Fibroblast of gingiva (primary cell): Measurements from ENCODE around the gene HSPA2.
"Not testable (repeated sequence)": the region's sequence is repeated elsewhere in the genome, so short reads cannot be mapped to it uniquely, and the experiment has no call there.

Experiments used
- DNase-seq: peaks from one replicate; pipeline ENCODE4 v3.0.0-alpha.2; 2011; ENCODE audit warnings: low read depth

Gene HSPA2

DNA sequence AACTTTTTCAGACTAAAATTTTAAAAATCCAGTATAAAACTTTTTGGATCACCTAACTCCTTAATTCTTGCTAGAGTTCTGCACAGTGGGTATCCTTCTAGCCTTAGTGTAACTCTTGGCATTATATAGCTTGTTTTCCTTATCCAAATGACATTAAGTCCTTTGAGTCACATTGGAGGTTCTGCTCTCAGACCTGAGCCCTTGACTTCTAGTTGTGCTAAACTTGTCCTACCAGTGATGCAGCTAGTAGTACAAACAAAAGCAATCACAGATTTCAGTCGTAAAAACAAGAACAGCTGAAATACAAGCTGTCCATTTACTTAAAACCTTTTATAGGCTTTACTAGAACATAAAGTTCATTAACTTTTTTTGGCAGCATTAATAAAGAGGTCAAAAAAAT lies 25.5 kb upstream of the HSPA2 start:
- no peak for DNase-seq

DNA sequence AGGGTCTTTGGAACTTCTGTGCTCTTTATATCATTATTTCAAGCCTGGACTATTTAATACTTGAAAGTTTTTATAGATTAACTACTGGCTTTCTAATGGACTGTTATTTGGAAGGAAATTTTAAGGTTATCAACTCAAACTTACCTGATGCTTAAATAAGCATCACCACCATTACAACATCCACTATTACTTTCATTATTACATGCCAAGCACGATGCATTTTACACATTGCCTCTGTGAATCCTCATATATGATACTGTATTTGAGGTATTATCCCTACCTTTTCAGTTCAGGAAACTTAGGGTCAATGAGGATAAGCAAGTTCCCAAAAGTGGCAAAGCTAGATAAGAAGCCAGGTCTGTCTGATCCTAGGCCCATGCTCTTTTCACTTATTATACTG lies 23.6 kb upstream of the HSPA2 start:
- no peak for DNase-seq

DNA sequence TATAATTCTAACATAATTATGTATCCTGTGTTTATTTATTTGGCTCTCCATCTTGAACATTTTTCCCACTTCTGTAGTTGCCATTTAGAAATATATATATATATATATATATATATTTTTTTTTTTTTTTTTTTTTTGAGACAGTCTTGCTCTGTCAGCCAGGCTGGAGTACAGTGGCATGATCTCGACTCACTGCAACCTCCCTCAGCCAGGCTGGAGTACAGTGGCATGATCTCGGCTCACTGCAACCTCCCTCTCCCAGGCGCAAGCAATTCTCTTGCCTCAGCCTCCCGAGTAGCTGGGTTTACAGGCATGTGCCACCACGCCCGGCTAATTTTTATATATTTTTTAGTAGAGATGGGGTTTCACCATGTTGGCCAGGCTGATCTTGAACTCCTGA lies 22.9 kb upstream of the HSPA2 start:
- DNase-seq, result not testable (repeated sequence)

DNA sequence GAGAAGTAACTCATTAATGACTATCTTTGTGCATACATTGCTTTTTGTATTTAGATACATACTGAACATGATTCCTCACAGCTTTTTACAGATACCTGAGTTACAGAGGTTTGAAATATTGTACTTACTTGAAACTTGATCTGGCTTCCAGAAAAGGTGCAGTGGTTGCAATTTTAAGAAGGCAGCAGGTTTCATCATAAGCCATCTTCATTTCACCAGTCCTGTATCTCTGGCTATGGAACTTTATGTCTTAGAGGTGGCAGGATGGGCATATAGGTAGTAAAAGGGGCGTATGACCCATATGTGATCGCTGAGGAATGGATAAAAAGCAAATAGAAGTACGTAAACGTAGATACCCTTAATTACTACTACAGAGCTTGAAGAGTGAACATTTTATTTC lies 22.3 kb upstream of the HSPA2 start:
- DNase-seq, result no peak

DNA sequence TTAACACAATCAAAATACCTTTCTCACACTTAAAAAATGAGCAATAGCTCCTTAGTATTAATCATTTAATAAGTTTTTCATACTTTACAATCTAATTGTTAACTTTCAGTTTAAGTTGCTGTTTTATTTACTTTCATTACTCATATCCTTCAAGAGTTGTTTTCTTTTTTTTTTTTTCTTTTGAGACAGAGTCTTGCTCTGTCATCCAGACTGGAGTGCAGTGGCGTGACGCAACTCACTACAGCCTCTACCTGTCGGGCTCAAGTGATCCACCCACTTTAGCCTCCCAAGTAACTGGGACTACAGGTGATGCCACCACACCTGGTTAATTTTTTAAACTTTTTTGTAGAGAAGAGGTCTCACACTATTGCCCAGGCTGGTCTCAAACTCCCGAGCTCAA lies 19.8 kb upstream of the HSPA2 start:
- DNase-seq, result no peak

DNA sequence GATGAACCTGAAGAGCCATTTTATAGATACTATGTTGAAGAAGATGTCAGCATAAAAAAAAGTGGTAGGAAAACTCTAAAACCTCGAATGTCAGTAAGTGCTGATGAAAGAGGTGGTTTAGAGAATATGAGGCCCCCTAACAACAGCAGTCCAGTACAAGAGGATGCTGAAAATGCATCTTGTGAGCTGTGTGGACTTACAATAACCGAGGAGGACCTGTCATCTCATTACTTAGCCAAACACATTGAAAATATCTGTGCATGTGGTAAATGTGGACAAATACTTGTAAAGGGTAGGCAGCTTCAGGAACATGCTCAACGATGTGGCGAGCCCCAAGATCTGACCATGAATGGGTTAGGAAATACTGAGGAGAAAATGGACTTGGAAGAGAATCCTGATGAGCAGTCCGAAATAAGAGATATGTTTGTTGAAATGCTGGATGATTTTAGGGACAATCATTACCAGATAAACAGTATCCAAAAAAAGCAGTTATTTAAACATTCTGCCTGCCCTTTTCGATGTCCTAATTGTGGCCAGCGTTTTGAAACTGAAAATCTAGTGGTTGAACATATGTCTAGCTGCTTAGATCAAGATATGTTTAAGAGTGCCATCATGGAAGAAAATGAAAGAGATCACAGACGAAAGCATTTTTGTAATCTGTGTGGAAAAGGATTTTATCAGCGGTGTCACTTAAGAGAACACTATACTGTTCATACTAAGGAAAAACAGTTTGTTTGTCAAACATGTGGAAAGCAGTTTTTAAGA lies 17.8 kb upstream of the HSPA2 start:
- DNase-seq, result no peak

DNA sequence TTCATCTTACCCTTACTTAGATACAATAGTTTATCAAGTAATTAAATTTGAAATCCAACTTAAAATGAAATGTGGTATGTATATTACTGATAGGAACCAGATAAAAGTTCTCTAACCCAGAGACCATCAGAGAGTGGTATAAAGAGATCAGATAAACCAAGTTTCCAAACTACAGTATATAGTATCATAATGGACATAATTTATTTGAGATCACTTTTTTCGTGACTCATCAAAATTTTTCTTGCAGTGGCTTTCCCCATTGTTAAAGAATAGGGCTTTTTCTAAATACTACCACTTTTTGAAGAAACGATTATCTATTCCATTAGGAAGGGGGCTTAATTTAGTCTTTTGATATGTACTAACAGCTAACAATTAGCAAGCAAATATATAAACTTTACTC lies 15.2 kb upstream of the HSPA2 start:
- no peak for DNase-seq

DNA sequence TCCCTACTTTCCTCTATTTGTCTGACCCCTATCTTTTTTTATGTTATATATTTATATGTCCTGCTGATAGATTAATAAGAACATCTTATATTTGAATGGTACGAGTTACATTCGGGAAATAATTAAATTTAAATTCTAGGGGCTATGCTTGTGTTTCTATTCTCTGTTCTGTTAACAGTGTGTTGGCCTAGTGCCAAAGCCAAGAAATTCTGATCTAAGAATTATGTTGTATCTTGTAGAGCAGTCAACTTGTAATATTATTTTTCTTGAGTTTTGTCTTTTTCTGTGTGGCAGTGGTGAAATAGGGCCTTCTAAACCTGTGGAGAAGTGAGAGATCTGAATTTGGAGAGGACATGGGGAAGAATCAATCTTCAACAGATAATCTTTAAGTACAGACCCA lies 9.0 kb upstream of the HSPA2 start:
- DNase-seq, result no peak

DNA sequence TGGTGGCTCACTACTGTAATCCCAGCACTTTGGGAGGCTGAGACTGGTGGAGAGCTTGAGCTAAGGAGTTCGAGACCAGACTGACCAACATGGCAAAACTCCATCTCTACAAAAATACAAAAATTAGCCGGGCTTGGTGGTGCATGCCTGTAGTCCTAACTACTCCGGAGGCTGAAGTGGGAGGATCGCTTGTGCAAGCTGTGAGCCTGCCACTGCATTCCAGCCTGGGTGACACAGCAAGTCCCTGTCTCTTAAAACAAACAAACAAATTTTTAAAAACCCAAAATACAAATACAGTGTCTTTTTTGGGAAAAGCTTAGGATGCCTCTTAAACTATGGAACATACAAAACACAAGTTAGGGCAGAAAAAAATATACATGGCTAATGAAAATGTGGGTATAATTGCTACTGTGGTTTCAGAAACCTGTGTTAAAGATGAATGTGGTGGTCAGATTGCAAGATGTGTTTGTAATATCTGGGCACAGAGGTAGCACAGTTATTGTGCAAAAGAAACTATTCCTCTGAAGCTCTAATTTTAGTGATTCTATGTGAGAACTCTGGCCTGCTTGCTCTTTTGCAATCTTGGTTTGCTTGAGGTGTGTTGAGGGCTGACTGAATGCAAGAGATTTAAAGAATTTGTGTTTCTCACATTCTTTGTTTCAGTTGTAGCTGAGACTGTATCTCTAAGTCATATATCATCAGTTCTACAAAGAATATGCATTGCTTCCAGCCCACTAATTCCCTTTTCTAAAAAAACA lies 3.9 kb upstream of the HSPA2 start:
- peak; percentile 56 for DNase-seq

DNA sequence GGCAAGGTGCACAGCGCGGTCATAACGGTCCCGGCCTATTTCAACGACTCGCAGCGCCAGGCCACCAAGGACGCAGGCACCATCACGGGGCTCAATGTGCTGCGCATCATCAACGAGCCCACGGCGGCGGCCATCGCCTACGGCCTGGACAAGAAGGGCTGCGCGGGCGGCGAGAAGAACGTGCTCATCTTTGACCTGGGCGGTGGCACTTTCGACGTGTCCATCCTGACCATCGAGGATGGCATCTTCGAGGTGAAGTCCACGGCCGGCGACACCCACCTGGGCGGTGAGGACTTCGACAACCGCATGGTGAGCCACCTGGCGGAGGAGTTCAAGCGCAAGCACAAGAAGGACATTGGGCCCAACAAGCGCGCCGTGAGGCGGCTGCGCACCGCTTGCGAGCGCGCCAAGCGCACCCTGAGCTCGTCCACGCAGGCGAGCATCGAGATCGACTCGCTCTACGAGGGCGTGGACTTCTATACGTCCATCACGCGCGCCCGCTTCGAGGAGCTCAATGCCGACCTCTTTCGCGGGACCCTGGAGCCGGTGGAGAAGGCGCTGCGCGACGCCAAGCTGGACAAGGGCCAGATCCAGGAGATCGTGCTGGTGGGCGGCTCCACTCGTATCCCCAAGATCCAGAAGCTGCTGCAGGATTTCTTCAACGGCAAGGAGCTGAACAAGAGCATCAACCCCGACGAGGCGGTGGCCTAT lies 875 bp downstream of the HSPA2 start:
- DNase-seq, result no peak

DNA sequence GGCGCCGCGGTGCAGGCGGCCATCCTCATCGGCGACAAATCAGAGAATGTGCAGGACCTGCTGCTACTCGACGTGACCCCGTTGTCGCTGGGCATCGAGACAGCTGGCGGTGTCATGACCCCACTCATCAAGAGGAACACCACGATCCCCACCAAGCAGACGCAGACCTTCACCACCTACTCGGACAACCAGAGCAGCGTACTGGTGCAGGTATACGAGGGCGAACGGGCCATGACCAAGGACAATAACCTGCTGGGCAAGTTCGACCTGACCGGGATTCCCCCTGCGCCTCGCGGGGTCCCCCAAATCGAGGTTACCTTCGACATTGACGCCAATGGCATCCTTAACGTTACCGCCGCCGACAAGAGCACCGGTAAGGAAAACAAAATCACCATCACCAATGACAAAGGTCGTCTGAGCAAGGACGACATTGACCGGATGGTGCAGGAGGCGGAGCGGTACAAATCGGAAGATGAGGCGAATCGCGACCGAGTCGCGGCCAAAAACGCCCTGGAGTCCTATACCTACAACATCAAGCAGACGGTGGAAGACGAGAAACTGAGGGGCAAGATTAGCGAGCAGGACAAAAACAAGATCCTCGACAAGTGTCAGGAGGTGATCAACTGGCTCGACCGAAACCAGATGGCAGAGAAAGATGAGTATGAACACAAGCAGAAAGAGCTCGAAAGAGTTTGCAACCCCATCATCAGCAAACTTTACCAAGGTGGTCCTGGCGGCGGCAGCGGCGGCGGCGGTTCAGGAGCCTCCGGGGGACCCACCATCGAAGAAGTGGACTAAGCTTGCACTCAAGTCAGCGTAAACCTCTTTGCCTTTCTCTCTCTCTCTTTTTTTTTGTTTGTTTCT lies 1.7 kb downstream of the HSPA2 start:
- DNase-seq, result no peak

DNA sequence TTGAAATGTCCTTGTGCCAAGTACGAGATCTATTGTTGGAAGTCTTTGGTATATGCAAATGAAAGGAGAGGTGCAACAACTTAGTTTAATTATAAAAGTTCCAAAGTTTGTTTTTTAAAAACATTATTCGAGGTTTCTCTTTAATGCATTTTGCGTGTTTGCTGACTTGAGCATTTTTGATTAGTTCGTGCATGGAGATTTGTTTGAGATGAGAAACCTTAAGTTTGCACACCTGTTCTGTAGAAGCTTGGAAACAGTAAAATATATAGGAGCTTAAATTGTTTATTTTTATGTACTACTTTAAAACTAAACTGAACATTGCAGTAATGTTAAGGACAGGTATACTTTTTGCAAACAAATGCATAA lies 2.3 kb downstream of the HSPA2 start:
- DNase-seq, result no peak

DNA sequence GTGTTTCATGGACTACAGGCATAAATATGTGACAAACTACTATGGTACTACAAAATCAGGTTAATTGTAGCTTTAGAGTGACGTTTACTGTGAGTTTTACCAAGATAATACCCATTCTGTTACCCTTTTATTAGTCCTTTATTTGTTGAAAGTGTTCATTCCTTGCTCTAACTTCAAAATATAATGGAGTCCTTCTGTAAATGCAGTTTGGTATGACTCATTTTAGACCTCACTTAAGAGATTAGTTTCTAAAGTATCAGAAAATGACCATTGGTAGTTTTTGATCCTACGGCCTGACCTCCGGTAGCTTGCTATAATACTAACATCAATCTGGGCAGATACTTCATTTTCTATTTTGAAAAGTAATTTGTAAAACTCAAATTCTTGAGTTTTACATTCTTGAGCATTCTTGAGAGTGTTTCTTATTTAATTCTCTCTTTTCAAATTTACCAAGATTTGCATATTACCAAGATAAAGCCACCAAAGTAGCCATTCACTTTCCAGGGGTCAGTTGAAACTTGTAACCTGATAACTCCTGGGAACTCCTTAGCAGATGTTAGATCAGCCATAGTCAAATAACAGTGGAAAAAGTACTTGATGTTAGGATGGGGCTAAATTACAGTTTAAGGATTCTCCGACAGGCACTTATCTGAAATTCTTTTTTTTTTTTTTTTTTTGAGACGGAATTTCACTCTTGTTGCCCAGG lies 4.2 kb downstream of the HSPA2 start:
- DNase-seq, result no peak

DNA sequence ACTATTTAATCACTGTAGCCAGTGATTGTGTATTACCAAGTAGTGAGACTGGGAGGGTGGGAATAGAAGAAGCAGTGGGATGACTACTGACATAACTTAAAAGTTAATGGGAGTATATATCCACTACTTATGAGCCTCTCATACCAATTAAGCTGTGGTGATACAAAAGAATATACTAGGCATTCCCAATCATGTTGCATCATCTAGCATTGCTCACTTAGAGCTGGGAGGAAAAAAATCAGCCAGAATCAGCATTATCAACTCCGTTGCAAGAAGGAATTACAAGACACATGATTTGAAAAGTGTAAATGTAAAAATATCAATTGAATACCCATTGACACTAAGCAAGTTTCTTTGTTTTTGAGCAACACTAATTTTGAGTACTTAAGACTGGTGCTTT lies 8.5 kb downstream of the HSPA2 start:
- DNase-seq, result no peak

DNA sequence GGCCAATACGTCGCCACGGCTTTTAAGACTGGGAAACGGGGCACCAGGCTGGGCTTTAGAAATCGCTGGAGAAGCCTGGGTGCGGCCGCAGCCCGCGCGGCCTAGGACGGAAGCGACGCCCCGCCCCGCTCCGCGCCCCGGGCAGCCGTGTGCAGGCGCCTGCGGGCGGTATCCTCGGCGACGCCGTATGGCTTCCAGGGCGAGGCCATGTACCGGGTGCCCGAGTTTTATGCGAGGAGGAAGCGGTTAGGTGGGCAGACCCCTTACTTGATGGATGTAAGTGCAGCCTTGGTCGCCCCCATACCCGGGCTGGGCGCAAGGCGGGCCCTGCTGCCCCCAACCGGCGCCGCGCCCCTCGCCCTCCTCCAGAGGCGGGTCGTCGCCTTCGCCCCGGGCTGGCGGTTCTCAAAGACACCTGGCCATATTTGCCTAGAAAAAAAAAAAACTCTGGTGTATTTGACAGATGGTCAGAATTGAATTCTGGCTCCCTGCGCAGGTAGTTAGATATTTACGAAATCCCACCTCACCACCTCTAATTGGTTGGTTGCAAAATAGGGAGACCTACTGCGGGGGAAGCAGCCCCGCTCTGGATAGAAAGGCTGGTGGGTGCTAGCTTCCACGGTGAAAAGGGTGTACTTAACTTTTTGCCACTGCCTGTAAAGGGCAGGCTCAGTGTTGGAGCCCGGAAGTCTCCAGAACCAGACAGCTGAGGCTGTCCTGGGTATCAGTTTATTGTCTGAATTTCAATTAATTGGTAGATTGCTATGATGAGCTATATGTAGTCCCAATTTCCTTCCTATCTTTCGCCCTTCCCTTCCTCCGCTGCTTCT lies 9.5 kb downstream of the HSPA2 start, which contains the start of gene PPP1R36:
Gene PPP1R36 (plus strand): TSS at position 171 of the 830 bp plus-strand sequence. CDS start 37 bp downstream, at position 208.
- no peak for DNase-seq

DNA sequence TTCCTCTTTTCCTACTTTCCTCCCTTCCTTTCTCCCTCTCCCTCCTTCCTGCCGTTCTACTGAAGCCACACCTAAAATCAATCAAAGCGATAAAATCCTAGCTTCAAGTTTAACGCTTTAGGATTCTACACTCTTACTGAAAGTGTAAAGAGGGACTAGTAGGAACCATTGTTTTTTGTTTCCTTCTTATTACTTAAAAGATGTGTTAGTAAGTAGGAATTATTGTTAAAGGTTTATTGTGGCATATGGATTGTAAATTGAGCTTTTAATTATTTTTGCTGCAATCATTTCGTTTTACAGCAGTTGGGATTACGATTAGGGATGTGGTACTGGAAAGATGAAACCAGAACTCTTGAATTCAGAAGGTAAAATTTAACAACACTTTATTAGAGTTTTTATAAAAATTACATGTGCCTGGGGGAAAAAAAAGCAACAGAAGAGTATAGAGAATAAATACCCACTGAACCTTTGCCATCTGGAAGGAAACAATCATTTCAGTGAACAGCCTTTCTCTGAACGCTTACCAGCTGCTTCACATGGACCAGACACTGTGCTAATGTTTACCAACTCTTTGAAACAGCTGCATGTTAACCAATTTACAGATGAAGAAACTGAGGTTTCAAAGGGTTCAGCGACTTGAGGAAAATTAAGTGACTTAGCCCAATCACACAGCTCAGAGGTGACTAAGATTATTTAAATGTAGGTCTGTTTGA lies 10.2 kb downstream of the HSPA2 start:
- DNase-seq, result no peak

DNA sequence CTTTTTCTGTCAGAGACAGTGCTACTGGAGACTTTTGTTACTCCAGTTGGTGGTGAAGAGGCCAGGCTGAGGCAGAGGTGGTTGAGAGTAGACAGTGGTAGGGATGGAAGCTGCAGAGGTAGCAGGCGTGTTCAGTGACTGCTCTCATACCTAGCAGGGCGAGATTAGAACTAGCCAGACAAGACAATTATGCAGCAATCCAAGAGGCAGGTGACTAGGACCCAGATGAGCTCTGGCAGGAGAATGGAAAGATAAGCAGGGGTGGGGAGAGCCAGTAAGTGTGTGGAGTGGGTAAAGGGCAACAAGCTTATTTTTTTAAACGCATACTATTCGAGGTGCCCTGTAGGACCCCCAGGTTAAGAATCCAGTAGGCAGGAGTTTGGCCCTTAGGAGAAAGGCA lies 14.0 kb downstream of the HSPA2 start:
- no peak for DNase-seq

DNA sequence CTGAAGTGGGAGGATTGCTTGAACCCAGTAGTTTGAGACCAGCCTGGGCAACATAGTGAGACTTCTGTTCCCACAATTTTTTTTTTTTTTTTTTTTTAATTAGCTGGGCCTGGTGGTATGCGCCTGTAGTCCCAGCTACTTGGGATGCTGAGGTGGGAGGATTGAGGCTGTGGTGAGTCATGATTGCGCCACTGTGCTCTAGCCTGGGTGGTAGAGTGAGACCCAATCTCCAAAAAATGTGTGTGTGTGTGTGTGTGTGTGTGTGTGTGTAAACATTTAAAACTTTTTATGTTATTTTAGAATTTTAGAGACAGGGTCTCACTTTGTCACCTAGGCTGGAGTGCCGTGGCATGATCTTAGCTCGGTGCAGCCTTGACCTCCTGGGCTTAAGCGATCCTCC lies 16.0 kb downstream of the HSPA2 start:
- DNase-seq, result peak; percentile 82

DNA sequence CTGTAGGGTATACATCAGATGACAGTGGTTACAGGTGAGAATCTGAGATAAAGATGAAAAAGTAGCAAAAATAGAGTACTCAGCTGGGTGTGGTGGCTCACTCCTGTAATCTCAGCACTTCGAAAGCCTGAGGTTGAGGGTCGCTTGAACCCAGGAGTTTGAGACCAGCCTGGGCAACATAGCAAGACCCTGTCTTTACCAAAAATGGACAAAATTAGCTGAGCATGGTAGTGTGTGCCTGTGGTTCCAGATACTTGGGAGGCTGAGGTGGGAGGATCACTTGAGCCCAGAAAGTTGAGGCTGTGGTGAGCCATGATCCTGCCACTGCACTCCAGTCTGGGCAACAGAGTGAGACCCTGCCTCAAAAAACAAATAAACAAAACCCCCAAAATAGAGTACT lies 17.7 kb downstream of the HSPA2 start:
- DNase-seq, result not testable (repeated sequence)

DNA sequence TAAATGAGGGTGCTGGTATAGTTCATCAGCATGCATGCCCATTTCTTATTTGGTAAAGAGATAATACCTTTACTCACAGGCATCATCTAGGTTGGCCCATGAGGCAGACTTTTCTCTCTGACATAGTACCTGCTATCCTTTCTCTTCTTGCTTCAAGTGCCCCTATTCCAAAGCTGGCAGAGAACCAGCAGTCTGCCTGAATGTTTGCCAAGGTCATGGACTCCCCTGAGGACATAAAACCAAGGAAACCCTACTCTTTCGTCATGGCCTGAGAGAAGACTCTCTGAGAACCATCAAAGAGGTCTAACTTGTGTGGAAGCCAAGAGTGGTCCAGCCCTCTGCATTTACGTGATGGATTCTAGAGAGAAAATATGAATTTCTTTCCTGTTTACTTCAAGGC lies 21.1 kb downstream of the HSPA2 start:
- no peak for DNase-seq
